SK-N-MC (cell line): ENCODE data around the gene ZC3H11A.

Source experiments
- DNase-seq: peaks from one replicate; pipeline ENCODE4 v3.0.0-alpha.2; 2011; ENCODE audit warnings: low read depth, low spot score
- H3K27ac ChIP-seq: fragments of 200-600 bp; sonication (generic); 2 replicates; pipeline ENCODE4 v1.5.1; 2016; ENCODE audit warnings: mixed run types
- H3K36me3 ChIP-seq: fragments of 200-600 bp; sonication (generic); 2 replicates; pipeline ENCODE4 v1.6.1; 2017; ENCODE audit warnings: antibody characterized with exemption, low read length, mixed read lengths; ENCODE audit not compliant: insufficient read depth
- H3K4me3 ChIP-seq: fragments of 200-600 bp; sonication (generic); 2 replicates; pipeline ENCODE4 v1.5.1; 2016
- H3K9ac ChIP-seq: fragments of 200-600 bp; sonication (generic); 2 replicates; pipeline ENCODE4 v1.8.0; 2017; ENCODE audit warnings: mixed run types, mixed read lengths; ENCODE audit not compliant: insufficient read length
- H3K9me3 ChIP-seq: fragments of 200-600 bp; sonication (generic); 2 replicates; pipeline ENCODE4 v1.6.1; 2017; ENCODE audit warnings: low read depth, mild to moderate bottlenecking, antibody characterized with exemption, low read length, moderate library complexity, mixed read lengths
- EZH2 ChIP-seq: fragments of 200-600 bp; sonication (generic); IDR thresholded peaks from one replicate; pipeline ENCODE4 v1.6.1; 2017; ENCODE audit warnings: antibody characterized with exemption
- FOXP2 ChIP-seq: optimal IDR thresholded peaks from 2 replicates; pipeline ENCODE3; 2011; ENCODE audit warnings: mild to moderate bottlenecking, moderate library complexity; ENCODE audit not compliant: insufficient read depth; ENCODE audit errors: extremely low read length, control extremely low read depth
- POLR2AphosphoS5 ChIP-seq: IDR thresholded peaks from 2 replicates; pipeline ENCODE4 v1.6.1; 2012; ENCODE audit warnings: mild to moderate bottlenecking, low read depth, low read length, borderline replicate concordance

The ZC3H11A gene

DNA sequence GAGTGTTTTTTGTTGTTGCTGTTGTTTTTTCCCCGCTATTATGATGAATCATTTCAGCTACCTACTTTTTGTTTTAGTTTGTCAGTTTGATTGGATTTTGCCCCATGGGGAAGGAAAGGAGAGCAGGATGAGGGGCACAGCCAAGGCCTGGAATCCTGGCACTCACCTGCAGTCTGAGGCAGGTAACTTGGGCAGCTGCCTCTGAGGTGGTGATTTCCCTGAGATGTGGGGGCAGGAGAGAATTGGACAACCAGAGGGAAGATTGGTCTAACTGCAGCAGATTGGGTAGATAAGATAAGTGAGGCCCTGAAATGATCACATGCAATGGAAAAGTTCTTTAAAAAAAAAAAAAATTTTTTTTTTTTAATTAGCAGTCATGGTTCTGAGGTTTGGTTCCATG, 31.9 kb upstream of the ZC3H11A start:
- Histone ChIP-seq H3K36me3 (no peaks in the 10 kb centered on the region), H3K9ac (no peak overlapping the region), H3K9me3 (no peaks in the 10 kb centered on the region), H3K4me3 (no peak overlapping the region), H3K27ac (no peak overlapping the region)
- no peak for DNase-seq
- TF ChIP-seq FOXP2 (no peak), POLR2AphosphoS5 (no peak), EZH2 (no peak)

DNA sequence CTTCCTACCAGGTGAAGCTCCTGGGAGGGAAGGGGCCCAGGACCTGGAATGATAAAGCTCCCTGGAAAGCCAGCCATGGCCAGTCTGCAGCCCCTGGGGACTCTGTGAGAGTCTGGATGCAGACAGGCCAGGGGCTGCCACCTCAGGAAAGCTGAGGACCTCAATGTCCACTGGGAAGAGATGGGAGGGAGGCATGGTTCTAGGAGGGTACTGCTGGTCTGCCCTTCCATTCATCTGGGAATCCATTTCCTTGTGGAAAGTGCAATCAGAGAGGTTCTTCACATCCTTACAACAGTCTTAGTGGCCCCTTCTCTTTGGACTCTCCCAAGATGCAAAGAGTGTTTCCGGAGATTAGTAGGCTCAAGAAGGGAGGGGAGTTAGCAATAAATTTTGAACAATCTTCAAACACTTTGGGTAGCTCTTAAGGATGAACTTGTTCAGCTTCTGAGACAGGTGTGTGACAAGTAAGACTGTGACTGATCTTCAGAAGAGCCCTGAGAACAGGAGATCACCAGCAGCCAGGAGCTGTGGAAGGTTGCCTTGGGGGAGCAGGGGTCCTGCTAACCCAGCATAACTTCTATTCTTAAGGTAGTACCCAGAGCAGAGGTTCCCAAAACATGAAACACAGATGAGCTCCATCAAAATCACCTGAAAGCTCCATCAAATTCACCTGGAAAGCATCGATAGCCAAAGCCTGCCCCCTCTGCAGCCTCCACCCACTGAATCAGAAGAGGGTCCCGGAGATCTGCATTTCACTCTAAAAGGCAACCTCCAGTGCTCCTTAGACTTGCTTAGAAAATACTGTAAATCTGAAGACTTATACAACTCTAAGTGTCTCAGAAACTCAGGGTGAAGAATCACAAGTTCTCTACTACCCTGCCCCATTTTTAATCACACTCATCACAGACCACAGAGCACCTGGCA, 31.1 kb upstream of the ZC3H11A start:
- no peak for DNase-seq
- no peaks in the 10 kb centered on the region for H3K9me3 ChIP-seq
- no peaks in the 10 kb centered on the region for H3K36me3 ChIP-seq
- TF ChIP-seq FOXP2 (no peak), EZH2 (no peak), POLR2AphosphoS5 (no peak)
- H3K9ac ChIP-seq = no peak overlapping the region
- H3K4me3 ChIP-seq = no peak overlapping the region
- no peak overlapping the region for H3K27ac ChIP-seq

DNA sequence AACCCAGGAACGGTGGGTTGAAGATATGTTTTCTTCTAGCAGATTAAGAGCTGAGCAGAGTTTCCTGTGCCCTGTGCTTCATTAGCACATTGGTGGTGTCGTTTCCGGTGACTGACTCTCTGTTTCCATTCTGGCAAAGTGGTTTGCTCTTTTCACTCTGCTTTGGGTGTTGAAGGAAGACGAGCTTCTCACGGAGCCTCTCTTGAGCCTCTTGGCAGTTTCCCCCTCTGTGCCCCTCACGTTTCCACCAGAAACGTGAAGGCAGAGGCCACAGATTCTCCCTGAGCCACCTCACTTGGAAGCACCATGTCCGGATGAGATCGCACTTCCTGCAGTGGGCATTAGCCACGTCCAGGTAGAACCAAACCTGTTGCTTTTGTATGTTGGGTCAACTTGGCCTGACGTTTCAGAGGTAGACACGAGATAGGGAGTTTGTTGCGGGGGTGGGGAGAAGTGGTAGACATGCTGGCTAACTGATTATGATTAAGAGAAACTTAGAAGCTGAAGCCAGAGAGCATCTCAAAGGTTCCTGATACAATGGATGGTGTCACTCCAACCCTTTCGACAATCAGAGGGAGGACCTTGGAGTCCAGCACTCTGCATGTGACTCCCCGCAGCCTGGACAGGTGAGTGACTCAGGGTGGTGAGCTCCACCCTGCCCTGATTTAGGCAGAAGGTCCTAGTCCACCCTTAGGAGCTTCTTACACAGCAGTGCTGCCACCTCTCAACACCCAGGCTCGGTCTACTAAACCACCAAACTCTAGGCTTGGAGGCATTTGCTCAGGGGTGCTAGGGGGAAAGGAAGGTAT, 30.2 kb upstream of the ZC3H11A start, which contains the start of gene LAX1:
TSS of gene LAX1 (plus strand) at position 155 of the 809 bp plus-strand sequence. CDS start at position 538, 383 bp downstream.
- no peak for TF ChIP-seq POLR2AphosphoS5
- no peak for TF ChIP-seq FOXP2
- TF ChIP-seq EZH2 = no peak
- Histone ChIP-seq H3K9ac (no peak within 1 kb of the TSS), H3K27ac (no peak within 1 kb of the TSS), H3K4me3 (no peak within 1 kb of the TSS), H3K9me3 (no peaks in the 10 kb centered on the region), H3K36me3 (no peaks in the 10 kb centered on the region)
- no peak for DNase-seq

DNA sequence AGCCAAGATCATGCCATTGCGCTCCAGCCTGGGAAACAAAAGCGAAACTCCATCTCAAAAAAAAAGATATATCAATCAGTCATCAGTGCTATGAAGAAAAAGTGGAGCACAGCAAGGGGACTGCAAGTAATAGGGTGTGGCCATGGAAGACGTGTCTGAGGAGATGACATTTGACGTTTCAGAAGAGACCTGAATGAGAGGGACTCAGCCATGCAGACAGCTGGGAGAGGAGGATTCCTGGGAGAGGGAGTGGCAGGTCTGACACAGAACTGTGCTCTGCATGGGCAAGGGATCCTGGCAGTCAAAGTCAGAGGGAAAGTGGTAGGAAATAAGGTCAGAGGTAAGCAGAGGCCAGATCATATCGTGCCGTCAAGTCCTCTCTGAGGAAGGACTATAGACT, 27.2 kb upstream of the ZC3H11A start:
- Histone ChIP-seq H3K9ac (no peak overlapping the region), H3K36me3 (no peaks in the 10 kb centered on the region), H3K9me3 (no peaks in the 10 kb centered on the region), H3K4me3 (no peak overlapping the region), H3K27ac (no peak overlapping the region)
- TF ChIP-seq EZH2 (no peak), POLR2AphosphoS5 (no peak), FOXP2 (no peak)
- no peak for DNase-seq

GRCh38 chr1:203769505-203770343, 25.7 kb upstream of the ZC3H11A start:
- TF ChIP-seq FOXP2 (no peak), EZH2 (no peak), POLR2AphosphoS5 (no peak)
- Histone ChIP-seq H3K9me3 (no peaks in the 10 kb centered on the region), H3K4me3 (0 out of 2 replicates have a peak overlapping the region, but pooled peaks have one; percentile 2), H3K36me3 (no peaks in the 10 kb centered on the region), H3K9ac (no peak overlapping the region), H3K27ac (peak overlapping the region; percentile 56)
- DNase-seq = peak; percentile 78

GRCh38 chr1:203771901-203772301, 23.5 kb upstream of the ZC3H11A start:
- TF ChIP-seq FOXP2 (no peak), POLR2AphosphoS5 (no peak), EZH2 (no peak)
- Histone ChIP-seq H3K4me3 (no peak overlapping the region), H3K36me3 (no peaks in the 10 kb centered on the region), H3K9me3 (no peaks in the 10 kb centered on the region), H3K9ac (no peak overlapping the region), H3K27ac (no peak overlapping the region)
- DNase-seq = no peak

GRCh38 chr1:203772836-203773235, 22.6 kb upstream of the ZC3H11A start:
- Histone ChIP-seq H3K9me3 (no peaks in the 10 kb centered on the region), H3K27ac (no peak overlapping the region), H3K36me3 (no peaks in the 10 kb centered on the region), H3K4me3 (no peak overlapping the region), H3K9ac (no peak overlapping the region)
- no peak for DNase-seq
- no peak for TF ChIP-seq POLR2AphosphoS5
- no peak for TF ChIP-seq FOXP2
- no peak for TF ChIP-seq EZH2

DNA sequence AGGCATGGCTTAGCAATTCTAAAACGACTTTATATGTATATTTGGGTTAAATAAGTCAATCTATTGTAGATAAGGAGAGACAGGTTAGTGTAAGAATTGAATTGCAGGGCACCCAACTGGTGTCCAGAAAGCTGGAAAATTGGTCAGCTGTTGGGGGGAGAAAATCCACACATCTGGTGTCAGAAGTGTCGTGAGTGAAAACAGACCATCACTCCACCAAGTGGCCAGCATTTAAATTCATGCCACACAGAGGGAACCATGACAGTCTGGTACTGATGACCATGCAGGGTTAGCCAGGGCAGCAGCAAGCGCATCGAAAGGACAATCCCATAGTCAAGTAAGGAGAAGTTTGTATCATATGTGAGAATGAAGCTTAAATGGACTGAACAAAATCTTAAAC, 18.8 kb upstream of the ZC3H11A start:
- Histone ChIP-seq H3K4me3 (no peak overlapping the region), H3K9me3 (no peaks in the 10 kb centered on the region), H3K36me3 (no peaks in the 10 kb centered on the region), H3K9ac (no peak overlapping the region), H3K27ac (no peak overlapping the region)
- no peak for TF ChIP-seq FOXP2
- no peak for TF ChIP-seq EZH2
- TF ChIP-seq POLR2AphosphoS5 = no peak
- DNase-seq = no peak
